Measurements from ENCODE around the gene TSPAN11.

The TSPAN11 gene

GRCh38 chr12:30969006-30969405, 42.5 kb downstream of the TSPAN11 start:
- Histone ChIP-seq H3K27ac (ENCODE audit: low read depth, low read length, poor library complexity, severe bottlenecking) (no peak overlapping the region), H3K4me1 (ENCODE audit: insufficient read depth, low read length, severe bottlenecking) (no peaks in the 10 kb centered on the region), H3K9me2 (ENCODE audit: low read depth, low read length) (no peaks in the 10 kb centered on the region), H3K79me2 (ENCODE audit: insufficient read depth, low read length) (no peaks in the 10 kb centered on the region), H3K4me2 (ENCODE audit: low read length) (no peak overlapping the region), H3K9ac (ENCODE audit: low read length) (no peak overlapping the region), H3K4me3 (ENCODE audit: low read depth, low read length, poor library complexity, severe bottlenecking) (no peak overlapping the region), H2AFZ (ENCODE audit: low read length) (no peak overlapping the region), H3K27me3 (ENCODE audit: insufficient read depth, low read length) (0 out of 2 replicates have a peak, but pooled peaks cover 4% of the 10 kb centered on the region), H3K9me3 (ENCODE audit: low read length) (no peaks in the 10 kb centered on the region), H4K20me1 (ENCODE audit: insufficient read depth, low read length) (no peaks in the 10 kb centered on the region), H3K36me3 (ENCODE audit: insufficient read depth, low read length) (no peaks in the 10 kb centered on the region), H3F3A (ENCODE audit: insufficient read depth, low read length) (no peaks in the 10 kb centered on the region)
- no peak for TF ChIP-seq CTCF (IDR thresholded peaks at IDR 0.05; ENCODE audit: low read length)
- no peak for TF ChIP-seq EZH2 (IDR thresholded peaks at IDR 0.05; ENCODE audit: borderline replicate concordance, low read length)

GRCh38 chr12:30969606-30970395, 43.3 kb downstream of the TSPAN11 start:
- Histone ChIP-seq H3K4me2 (ENCODE audit: low read length) (no peak overlapping the region), H2AFZ (ENCODE audit: low read length) (no peak overlapping the region), H3K79me2 (ENCODE audit: insufficient read depth, low read length) (no peaks in the 10 kb centered on the region), H3K36me3 (ENCODE audit: insufficient read depth, low read length) (no peaks in the 10 kb centered on the region), H4K20me1 (ENCODE audit: insufficient read depth, low read length) (no peaks in the 10 kb centered on the region), H3K9me3 (ENCODE audit: low read length) (no peaks in the 10 kb centered on the region), H3K4me3 (ENCODE audit: low read depth, low read length, poor library complexity, severe bottlenecking) (no peak overlapping the region), H3K4me1 (ENCODE audit: insufficient read depth, low read length, severe bottlenecking) (no peaks in the 10 kb centered on the region), H3K9ac (ENCODE audit: low read length) (no peak overlapping the region), H3K27me3 (ENCODE audit: insufficient read depth, low read length) (0 out of 2 replicates have a peak, but pooled peaks cover 4% of the 10 kb centered on the region), H3K9me2 (ENCODE audit: low read depth, low read length) (no peaks in the 10 kb centered on the region), H3F3A (ENCODE audit: insufficient read depth, low read length) (no peaks in the 10 kb centered on the region), H3K27ac (ENCODE audit: low read depth, low read length, poor library complexity, severe bottlenecking) (no peak overlapping the region)
- no peak for TF ChIP-seq EZH2 (IDR thresholded peaks at IDR 0.05; ENCODE audit: borderline replicate concordance, low read length)
- no peak for TF ChIP-seq CTCF (IDR thresholded peaks at IDR 0.05; ENCODE audit: low read length)

- no peak for TF ChIP-seq CTCF (IDR thresholded peaks at IDR 0.05; ENCODE audit: low read length)
- no peak for TF ChIP-seq EZH2 (IDR thresholded peaks at IDR 0.05; ENCODE audit: borderline replicate concordance, low read length)
- no peak overlapping the region for H3K4me2 ChIP-seq (ENCODE audit: low read length)
- H3F3A ChIP-seq (ENCODE audit: insufficient read depth, low read length) = no peaks in the 10 kb centered on the region
Observed at GRCh38 chr12:30970559-30971197, 44.1 kb downstream of the TSPAN11 start.

More at GRCh38 chr12:30970559-30971197, 44.1 kb downstream of the TSPAN11 start:
- H3K27me3 ChIP-seq (ENCODE audit: insufficient read depth, low read length) = 0 out of 2 replicates have a peak, but pooled peaks cover under 1% of the 10 kb centered on the region
- H4K20me1 ChIP-seq (ENCODE audit: insufficient read depth, low read length) = no peaks in the 10 kb centered on the region
- no peaks in the 10 kb centered on the region for H3K4me1 ChIP-seq (ENCODE audit: insufficient read depth, low read length, severe bottlenecking)
- no peak overlapping the region for H3K4me3 ChIP-seq (ENCODE audit: low read depth, low read length, poor library complexity, severe bottlenecking)
- H3K79me2 ChIP-seq (ENCODE audit: insufficient read depth, low read length) = no peaks in the 10 kb centered on the region
- H3K9ac ChIP-seq (ENCODE audit: low read length) = no peak overlapping the region
- no peaks in the 10 kb centered on the region for H3K9me3 ChIP-seq (ENCODE audit: low read length)
- no peak overlapping the region for H3K27ac ChIP-seq (ENCODE audit: low read depth, low read length, poor library complexity, severe bottlenecking)
- H3K36me3 ChIP-seq (ENCODE audit: insufficient read depth, low read length) = no peaks in the 10 kb centered on the region
- no peaks in the 10 kb centered on the region for H3K9me2 ChIP-seq (ENCODE audit: low read depth, low read length)
- H2AFZ ChIP-seq (ENCODE audit: low read length) = no peak overlapping the region

Data from OCI-LY1 (cell line).